CD4-positive, alpha-beta T cell treated with Interleukin-6 at 100 ng/mL for 8 hours (primary cell): Measurements from ENCODE around the gene SLC16A3.
A peak's percentile ranks its signal among the peaks of the same experiment; 100 is the strongest.

Experiments
- DNase-seq: peaks from one replicate; pipeline ENCODE4 v3.0.0-alpha.2; 2020; ENCODE audit warnings: mixed read lengths, low spot score

SLC16A3 gene

DNA sequence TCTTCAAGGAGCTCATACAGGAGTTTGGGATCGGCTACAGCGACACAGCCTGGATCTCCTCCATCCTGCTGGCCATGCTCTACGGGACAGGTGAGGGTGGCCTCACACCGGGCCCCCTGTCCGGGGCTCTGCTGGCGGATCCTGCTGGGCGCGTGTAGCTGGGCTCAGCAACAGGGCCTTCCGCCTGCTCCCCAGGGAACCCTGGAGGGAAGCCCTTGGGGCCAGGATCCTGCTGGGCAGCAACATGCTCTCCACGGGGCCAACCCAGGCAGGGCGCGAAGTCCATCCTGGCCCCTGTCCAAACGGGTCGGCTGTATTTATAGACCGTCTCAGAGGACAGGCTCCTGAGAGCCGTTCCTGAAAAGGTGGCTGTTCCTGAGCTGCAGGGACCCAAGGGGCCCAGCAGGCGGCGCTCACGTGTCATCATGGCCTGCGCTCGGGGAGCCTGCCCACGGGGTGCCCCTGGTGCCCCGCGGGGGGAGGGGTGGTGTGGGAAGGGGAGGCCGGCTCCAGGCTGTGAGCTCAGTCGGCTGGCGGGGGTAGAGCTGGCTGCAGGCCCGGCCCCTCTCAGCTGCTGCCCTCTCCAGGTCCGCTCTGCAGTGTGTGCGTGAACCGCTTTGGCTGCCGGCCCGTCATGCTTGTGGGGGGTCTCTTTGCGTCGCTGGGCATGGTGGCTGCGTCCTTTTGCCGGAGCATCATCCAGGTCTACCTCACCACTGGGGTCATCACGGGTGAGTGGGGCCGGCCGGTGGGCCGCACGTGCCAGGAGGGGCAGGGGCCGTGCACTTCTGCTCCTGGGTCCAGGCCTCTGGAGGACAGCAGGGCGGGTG, 7.5 kb downstream of the SLC16A3 start:
- peak; percentile 66 for DNase-seq

- DNase-seq, result no peak
Observed at GRCh38 chr17:82237083-82237745, 8.4 kb downstream of the SLC16A3 start.

DNA sequence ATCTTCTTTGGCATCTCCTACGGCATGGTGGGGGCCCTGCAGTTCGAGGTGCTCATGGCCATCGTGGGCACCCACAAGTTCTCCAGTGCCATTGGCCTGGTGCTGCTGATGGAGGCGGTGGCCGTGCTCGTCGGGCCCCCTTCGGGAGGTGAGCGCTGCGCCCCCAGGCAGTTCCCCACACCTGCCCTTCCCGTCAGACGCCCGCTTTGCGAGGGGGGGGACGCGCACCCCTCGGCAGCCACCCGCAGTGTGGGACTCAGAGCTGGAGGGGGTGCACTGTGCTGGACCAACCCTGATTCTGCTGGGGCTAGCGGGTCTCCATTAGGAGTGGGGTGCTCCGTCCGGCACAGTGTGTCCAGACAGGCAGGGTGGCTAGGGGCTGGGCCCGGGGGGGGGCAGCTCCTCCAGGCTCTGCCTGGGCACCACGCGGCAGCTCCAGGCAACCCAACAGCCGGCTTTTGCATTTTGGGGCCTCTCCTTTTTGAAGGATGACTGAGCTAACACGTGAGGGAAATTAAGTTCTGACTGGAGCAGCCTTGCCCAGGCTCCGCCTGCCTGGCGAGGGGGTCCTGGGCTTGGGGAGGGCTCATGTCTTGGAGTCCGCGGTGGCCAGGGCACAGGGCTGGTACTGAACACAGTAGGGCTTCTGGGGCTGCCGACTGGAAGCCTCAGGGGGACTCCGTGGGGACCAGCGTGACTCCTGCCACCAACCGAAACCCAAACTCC, 9.1 kb downstream of the SLC16A3 start:
- DNase-seq, result no peak

- DNase-seq, result peak; percentile 74
Observed at GRCh38 chr17:82238472-82239201, 9.8 kb downstream of the SLC16A3 start.

- DNase-seq, result no peak
Observed at GRCh38 chr17:82239401-82239925, 10.6 kb downstream of the SLC16A3 start.

DNA sequence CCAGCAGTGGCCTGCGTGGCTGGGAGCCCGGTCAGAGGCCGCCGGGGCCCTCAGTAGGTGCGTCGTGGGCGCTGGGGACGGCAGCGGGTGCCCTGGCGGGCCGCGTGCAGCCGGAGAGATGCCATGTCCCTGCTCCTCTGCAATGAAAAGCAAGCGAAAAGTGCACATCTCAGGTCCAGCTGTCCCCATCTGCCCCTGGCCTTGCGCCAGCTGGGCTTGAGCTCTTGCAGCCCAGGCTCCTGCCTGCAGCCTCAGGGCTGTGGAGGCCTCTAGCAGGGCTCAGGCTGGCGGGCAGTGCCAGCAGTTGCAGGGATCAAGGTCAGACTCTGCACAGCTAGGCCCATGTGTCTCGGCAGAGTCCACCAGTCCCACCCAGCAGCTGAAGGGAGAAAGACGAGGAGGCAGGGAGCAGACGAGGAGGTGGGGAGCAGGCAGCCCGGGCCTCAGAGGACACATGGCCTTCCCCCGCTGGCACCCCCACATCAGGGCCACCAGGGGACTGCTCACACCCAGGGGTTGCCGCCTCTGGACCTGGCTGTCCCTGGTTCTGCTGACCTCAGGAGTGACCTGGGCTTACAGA, 11.2 kb downstream of the SLC16A3 start:
- DNase-seq, result no peak

DNA sequence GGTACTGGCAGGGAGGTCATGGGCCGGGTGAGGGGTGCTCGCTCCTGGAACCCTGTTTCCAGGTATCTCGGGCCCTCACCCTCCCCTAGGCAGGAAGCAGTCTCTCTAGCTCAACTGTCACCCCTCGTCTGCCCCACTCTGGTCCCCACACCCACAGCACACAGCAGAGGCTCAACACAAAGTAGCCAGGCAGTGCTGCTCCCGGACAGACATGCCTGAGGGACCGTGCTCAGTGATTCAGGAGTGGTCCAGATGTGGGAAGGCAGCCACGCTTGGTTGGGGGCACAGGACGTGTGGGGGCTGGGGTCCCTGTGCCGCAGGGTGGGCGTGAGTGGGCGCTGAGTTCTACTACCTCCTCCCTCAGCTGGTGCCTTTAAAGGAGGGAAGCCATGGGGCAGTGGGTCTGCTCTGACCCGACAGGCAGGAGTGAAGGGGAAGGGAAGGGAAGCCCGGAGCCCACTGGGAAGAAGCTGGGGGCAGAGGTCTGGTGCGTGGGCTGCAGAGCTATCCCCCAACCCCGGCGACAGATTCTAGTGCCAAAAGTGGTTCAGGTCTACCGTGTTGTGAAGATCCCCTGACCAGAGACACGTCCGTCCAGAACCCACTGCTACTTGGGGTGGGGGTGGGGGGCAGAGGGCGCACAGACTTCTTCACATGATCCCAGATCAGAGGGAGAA, 11.8 kb downstream of the SLC16A3 start:
- DNase-seq, result no peak

DNA sequence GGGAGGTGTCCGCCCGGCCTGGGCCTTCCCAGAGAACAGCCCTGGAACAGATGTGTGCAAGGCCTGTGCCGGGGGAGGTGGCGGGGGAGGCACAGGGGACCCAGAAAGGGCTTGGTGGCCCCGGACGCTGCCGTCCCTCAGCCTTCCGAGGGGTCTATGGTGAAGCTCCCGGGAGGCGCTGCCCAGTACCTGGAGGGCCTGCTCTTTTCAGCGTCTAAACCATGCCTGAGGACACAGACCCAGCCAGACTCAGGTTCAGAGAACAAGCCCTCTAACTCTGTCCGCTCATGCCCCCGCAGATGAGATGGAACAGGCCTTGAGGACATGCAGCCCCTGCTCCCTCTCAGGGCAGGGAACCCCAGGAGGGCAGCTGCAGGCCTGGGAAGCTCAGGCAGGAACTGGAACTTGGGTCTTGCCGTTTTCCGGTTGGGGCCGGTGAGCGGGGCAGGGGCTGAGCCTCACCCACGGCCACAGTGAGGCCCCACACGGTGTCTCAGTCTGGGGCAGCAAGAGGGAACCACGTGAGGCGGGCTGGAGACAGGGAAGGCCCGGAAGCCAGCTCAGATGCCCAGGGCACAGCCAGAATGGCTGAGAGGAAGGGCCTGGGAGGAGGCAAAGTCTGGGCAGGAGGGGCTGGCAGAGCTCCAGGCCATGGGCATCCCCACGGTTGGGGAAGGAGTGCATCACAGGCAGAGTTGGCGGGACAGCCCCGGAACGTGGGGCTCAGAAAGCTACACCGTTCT, 12.5 kb downstream of the SLC16A3 start:
- DNase-seq, result no peak

DNA sequence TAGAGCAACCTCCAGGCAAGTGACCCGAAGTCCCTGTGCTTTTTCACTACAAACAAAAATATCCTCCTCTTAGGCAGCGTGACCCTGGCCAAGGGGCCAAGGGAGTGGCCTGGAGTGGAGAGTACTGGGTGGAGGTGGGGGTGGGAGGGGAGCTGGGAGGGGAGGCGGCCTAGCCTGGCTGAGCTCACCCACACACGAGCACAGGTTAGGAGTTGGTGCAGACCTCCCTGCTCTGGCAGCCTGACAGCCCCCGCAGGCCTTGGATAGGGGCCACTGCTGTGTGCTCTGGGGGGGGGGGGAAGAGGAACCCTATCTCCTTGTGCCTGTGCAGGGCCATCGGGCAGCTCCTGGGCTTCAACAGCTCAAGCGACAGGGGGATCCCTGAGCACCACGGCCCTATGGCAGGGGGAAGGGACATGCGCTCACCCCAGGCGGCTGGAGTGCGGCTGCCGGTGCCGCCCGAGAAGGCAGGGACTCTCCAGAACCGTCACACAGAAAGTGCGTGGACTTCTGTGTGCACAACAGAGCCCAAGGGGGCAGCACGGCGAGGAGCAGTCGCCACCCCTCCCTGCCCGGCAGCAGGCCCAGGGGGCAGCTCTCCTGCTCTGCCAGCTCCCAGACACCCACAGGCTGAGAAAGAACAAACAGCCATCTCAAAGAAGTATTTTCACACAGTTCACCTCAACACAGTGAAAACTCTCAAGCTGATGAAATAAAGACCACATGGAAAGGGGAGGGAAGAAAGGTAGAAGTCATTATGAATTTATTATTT, 13.3 kb downstream of the SLC16A3 start:
- no peak for DNase-seq

DNA sequence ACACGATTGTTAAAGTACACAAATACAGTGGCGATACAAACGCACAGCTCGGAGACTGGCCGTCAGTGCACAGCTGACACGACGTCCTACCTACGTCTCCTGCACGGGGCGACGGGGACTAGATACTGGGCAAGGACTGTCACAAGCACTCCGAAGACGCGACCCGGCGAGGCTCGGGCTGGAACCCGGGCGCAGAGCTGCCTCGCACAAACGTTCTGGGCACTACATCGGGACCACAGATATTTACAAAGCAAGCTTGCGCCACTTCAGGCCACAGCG, 13.8 kb downstream of the SLC16A3 start:
- DNase-seq, result no peak

GRCh38 chr17:82242977-82243647, 14.3 kb downstream of the SLC16A3 start:
- no peak for DNase-seq

DNA sequence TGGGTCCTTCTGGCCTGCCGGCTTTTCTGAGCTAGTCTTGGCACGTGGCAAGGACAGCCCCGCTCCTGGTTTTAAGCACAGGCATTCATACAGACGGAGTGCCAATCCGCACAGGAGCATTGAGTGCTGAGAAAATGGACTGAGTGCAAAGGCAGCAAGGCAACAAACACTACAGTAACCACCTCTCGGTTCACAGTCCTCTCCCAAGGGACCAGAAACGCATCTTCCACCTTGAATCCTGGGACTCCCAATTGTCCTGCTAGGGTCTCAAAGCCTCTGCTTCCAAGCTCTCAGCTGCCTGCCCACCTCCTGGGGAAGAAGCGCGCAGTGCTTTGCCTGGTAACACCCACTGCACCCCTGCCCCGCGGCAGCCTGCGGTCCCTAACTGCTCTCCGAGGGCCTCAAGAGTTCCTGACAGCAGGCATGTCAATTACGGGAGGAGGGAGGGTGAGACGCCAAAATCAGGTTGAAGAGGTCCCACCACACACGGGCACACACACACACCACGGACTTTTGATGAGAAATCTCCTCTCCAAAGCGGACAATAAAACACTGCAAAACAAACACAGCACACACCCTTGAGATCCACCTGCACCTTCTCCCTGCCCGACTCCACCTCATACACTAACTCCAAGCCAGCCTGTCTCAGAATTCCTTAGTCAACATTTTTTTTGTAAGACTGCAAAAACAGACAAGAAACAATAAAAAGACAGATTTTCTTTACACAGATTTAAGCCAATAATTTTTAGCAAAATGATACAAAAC, 15.0 kb downstream of the SLC16A3 start:
- no peak for DNase-seq

GRCh38 chr17:82244413-82245133, 15.7 kb downstream of the SLC16A3 start:
- DNase-seq, result no peak

DNA sequence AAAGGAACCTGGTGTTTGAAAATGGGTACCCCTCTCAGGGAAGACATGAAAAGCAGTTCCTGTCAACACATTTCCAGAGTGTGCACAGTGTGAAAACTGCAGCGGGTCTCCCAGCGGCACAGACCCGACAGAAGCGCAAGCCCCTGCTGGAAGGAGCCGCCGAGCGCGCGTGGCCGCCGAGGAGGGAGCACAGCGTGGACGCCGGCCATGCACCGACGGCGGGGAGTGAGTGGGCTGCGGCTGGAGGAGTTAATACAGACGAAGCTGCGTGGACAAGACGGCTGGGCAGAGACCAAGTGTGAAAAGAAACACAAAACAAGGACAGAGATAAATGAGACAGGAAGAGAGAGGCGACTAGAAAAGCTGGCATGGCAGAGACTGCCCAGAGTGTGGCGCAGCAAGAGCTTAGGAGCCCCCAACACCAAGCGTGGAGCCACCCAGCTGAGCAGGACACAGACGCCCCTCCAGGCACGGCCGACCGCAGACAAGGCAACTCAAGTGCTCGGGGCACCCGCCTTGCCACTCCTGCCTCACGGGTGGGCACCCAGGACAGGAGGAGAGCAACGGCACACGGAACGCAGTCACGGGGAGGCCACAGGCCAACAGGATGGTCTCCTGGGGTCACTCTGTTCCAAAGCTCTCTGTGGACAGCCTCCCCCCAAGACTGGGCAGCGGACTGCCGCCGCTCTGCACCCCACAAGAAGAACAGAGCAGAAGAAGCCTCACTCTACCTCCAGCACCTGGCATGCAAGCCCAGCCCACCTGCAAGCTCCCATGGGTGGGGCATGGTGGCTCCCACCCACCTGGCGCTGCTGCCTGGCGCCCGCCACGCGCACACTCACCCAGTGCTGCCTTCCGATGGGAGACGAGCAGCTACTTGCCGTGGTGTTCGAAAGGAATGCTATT, 16.5 kb downstream of the SLC16A3 start:
- no peak for DNase-seq

- DNase-seq, result no peak
Observed at GRCh38 chr17:82246040-82246364, 17.2 kb downstream of the SLC16A3 start.

DNA sequence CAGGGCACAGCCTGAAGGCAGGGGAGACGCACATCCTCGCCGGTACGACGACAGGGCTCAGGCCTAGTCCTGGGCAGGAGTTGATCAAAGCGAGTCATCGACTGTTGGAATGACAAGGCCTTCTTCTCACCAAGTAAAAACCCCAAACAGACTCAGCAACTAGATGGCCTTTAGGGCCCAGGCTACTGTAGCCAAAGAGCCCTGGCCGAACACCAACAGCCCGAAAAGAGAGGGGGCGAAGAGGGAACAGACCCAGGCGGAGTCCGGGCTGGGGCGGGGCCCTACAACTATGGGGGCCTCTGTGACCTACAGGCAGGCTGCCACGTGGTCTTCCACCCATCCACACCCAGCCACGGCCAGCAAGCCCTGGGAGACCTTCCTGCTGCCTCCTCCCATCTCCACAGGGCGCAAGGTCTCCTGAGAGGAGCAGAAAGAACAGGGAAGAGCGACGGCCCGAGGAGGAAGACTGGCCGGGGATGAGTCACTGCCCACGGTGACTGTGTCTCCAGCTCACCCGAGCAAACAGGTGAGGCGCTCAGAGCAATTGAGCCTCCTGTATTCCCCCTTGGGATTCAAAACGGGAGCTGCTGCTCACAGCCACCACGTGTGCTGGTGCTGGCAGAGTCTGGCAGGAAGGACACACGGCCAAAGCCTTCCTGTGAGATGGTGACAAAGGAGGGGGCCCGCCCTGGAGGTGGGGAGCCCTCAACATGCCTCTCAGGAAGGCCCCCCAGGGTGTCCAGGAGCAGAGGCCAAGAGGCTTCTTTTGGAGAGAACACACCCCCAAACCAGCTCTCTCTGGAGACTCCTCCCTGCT, 17.7 kb downstream of the SLC16A3 start:
- no peak for DNase-seq
